RWPE2 (cell line): ENCODE measurements around the gene ADAD2.

Experiments
- ATAC-seq: fragments of 200-7000 bp; cut with Tn5 transposase; 3 replicates; pipeline ENCODE4 v1.9.1; 2021; ENCODE audit warnings: low read depth
- DNase-seq: peaks from one replicate; pipeline ENCODE4 v3.0.0-alpha.2; 2020; ENCODE audit warnings: low spot score
- H3K27ac ChIP-seq: fragments of 450-650 bp; 2 replicates; pipeline ENCODE4 v1.5.1; 2017; ENCODE audit warnings: mild to moderate bottlenecking; ENCODE audit not compliant: poor library complexity, severe bottlenecking
- H3K27me3 ChIP-seq: fragments of 250-450 bp; sonication (Bioruptor Pico); 2 replicates; pipeline ENCODE4 v1.5.1; 2021; ENCODE audit warnings: mild to moderate bottlenecking, moderate library complexity; ENCODE audit not compliant: insufficient read depth, poor library complexity, severe bottlenecking
- H3K36me3 ChIP-seq: fragments of 250-450 bp; sonication (Bioruptor Pico); 2 replicates; pipeline ENCODE4 v1.5.1; 2020; ENCODE audit warnings: low read depth, mild to moderate bottlenecking, moderate library complexity
- H3K4me1 ChIP-seq: fragments of 250-450 bp; sonication (Bioruptor Pico); 2 replicates; pipeline ENCODE4 v1.5.1; 2021; ENCODE audit warnings: mild to moderate bottlenecking, moderate library complexity; ENCODE audit not compliant: insufficient read depth, poor library complexity, severe bottlenecking
- H3K4me3 ChIP-seq: fragments of 250-450 bp; sonication (Bioruptor Pico); 2 replicates; pipeline ENCODE4 v1.5.1; 2021; ENCODE audit warnings: mild to moderate bottlenecking, moderate library complexity; ENCODE audit not compliant: severe bottlenecking
- H3K9me3 ChIP-seq: fragments of 250-450 bp; sonication (Bioruptor Pico); 2 replicates; pipeline ENCODE4 v1.5.1; 2021; ENCODE audit warnings: mild to moderate bottlenecking, moderate library complexity; ENCODE audit not compliant: severe bottlenecking
- TF ChIP-seq, protein P1 (sequence below): fragments of 450-650 bp; IDR thresholded peaks from one replicate; pipeline ENCODE4 v1.5.1; 2017; ENCODE audit warnings: mild to moderate bottlenecking, moderate library complexity; ENCODE audit not compliant: poor library complexity, severe bottlenecking

Gene ADAD2

GRCh38 chr16:84220851-84221250 is 29.9 kb downstream of the ADAD2 start:
- DNase-seq (no peak), ATAC-seq (no peak; the same call in 2 of the 3 replicates)
- TF ChIP-seq, protein P1, sequence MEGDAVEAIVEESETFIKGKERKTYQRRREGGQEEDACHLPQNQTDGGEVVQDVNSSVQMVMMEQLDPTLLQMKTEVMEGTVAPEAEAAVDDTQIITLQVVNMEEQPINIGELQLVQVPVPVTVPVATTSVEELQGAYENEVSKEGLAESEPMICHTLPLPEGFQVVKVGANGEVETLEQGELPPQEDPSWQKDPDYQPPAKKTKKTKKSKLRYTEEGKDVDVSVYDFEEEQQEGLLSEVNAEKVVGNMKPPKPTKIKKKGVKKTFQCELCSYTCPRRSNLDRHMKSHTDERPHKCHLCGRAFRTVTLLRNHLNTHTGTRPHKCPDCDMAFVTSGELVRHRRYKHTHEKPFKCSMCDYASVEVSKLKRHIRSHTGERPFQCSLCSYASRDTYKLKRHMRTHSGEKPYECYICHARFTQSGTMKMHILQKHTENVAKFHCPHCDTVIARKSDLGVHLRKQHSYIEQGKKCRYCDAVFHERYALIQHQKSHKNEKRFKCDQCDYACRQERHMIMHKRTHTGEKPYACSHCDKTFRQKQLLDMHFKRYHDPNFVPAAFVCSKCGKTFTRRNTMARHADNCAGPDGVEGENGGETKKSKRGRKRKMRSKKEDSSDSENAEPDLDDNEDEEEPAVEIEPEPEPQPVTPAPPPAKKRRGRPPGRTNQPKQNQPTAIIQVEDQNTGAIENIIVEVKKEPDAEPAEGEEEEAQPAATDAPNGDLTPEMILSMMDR: no peak
- H3K36me3 ChIP-seq: no peaks in the 10 kb centered on the region
- no peaks in the 10 kb centered on the region for H3K9me3 ChIP-seq
- no peaks in the 10 kb centered on the region for H3K4me1 ChIP-seq
- H3K27me3 ChIP-seq: no peaks in the 10 kb centered on the region
- H3K27ac ChIP-seq: no peak overlapping the region
- H3K4me3 ChIP-seq: no peak overlapping the region

GRCh38 chr16:84223456-84223855 is 32.5 kb downstream of the ADAD2 start:
- Histone ChIP-seq H3K9me3 (no peaks in the 10 kb centered on the region), H3K27ac (no peak overlapping the region), H3K36me3 (no peaks in the 10 kb centered on the region), H3K4me1 (no peaks in the 10 kb centered on the region), H3K27me3 (no peaks in the 10 kb centered on the region), H3K4me3 (no peak overlapping the region)
- ATAC-seq (no peak), DNase-seq (no peak)
- TF ChIP-seq, protein P1: no peak

DNA sequence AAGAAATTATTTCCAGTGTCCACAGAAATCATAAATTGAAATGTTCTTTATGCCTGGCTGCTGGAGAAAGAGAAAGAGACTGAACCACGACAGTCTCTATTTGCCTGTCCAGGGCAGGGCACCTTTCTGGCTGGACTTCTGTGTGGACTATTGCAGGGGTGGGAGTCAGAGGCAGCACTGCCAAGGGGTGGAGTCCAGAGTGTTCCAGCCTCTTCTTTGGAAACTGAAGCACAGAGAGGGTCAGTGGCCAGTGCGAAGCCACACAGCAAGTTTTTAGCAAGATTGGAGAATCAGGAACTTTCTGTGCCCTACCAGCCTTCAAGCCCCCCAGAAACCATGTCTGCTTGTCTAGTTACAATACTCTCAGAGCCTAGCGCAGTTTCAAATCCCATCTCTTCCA is 33.6 kb downstream of the ADAD2 start:
- no peaks in the 10 kb centered on the region for H3K36me3 ChIP-seq
- no peak overlapping the region for H3K4me3 ChIP-seq
- DNase-seq (no peak), ATAC-seq (no peak)
- H3K27ac ChIP-seq: no peak overlapping the region
- TF ChIP-seq, protein P1: no peak
- no peaks in the 10 kb centered on the region for H3K27me3 ChIP-seq
- no peaks in the 10 kb centered on the region for H3K9me3 ChIP-seq
- no peaks in the 10 kb centered on the region for H3K4me1 ChIP-seq

GRCh38 chr16:84225126-84225525 is 34.2 kb downstream of the ADAD2 start:
- H3K9me3 ChIP-seq: no peaks in the 10 kb centered on the region
- TF ChIP-seq, protein P1: no peak
- H3K27me3 ChIP-seq: no peaks in the 10 kb centered on the region
- H3K4me3 ChIP-seq: no peak overlapping the region
- DNase-seq (no peak), ATAC-seq (no peak)
- no peaks in the 10 kb centered on the region for H3K4me1 ChIP-seq
- no peaks in the 10 kb centered on the region for H3K36me3 ChIP-seq
- no peak overlapping the region for H3K27ac ChIP-seq

DNA sequence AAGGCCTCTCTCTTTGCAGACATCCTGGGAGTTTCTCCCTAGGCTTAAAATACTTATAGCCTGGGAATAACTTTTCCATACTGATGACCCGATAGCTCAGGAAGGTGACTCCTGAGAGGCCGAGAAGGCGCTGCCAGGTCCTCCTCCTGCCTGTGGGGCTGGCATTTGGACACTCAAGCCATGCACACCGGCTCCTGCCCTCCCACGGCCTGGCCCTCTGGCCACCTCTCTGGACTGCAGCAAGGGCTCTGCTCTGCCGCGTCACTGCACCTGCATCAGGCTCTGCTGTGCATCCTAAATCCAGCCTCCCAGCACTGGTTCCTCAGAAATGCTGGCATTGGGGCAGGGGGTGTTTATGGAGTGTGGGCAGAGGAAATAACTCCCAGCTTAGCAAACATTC is 34.6 kb downstream of the ADAD2 start:
- TF ChIP-seq, protein P1: no peak
- no peak overlapping the region for H3K27ac ChIP-seq
- no peaks in the 10 kb centered on the region for H3K9me3 ChIP-seq
- H3K4me3 ChIP-seq: no peak overlapping the region
- no peaks in the 10 kb centered on the region for H3K4me1 ChIP-seq
- H3K36me3 ChIP-seq: no peaks in the 10 kb centered on the region
- no peaks in the 10 kb centered on the region for H3K27me3 ChIP-seq
- ATAC-seq (no peak), DNase-seq (no peak)
